ENCODE results near the gene SUMO3.

Gene SUMO3

DNA sequence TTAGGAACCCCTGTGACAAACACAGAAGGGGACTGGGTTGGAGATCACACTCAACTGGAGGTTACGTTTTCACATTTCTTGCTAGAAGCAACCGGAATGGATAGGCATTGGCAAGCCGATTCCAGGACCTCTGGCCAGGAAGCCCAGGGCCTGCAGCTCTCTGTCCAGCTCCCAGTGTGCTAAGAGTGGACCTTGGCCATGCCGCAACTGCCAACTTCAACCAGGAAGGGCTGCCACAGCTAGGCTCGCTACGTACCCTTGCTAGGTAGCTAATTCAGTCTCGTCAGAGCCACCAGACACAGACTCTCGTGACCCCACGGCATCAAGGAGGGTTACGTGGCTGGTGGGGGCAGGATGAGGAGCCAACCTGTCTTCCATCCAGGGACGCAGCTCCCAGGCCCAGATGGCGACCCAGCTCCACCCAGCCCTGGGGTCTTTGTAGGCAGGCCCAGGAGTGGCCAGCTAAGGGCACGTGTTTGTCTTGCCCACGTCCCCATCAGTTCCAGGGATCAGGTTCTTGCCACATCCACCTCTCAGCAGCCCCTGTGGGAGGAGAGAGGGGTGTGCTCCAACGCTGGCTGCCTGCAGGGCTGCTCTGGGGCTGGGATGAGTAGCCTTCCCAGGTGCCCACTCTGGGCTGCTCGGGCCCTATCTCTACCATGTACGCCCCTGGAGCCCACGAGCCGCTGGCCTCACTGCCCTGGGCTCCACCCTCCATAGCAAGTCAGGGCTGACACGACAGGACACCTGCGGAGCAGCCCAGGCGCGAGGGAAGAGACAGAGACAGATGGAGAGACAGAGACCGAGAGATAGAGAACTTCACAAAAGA lies 55.4 kb downstream of the SUMO3 start:
- DNase-seq (ENCODE audit: extremely low read depth in 1 of 2, low read depth in 1 of 2) = no peak

DNA sequence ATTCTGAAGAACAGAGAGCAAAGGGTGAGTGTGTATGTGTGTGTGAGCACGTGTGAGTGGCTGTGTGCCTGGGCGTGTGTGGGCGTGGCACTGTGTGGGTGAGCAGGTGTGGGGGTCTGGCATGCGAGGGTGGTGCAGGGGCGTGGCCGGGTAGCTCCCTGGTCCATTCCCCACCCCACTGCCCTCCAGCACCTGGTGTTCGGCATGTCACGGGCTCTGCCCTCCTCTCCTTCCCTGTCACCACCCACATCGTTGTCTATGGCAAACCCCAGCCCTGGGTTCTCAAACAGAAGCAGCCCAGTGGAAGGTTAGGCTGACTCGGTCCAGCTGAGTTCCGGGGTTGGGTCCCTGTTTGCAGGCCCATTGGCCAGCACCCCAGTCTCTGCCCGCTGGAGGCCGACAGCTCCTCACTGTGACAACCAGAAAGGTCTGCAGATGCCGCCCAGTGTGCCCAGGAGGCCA lies 56.1 kb downstream of the SUMO3 start:
- DNase-seq (ENCODE audit: extremely low read depth in 1 of 2, low read depth in 1 of 2) = no peak

DNA sequence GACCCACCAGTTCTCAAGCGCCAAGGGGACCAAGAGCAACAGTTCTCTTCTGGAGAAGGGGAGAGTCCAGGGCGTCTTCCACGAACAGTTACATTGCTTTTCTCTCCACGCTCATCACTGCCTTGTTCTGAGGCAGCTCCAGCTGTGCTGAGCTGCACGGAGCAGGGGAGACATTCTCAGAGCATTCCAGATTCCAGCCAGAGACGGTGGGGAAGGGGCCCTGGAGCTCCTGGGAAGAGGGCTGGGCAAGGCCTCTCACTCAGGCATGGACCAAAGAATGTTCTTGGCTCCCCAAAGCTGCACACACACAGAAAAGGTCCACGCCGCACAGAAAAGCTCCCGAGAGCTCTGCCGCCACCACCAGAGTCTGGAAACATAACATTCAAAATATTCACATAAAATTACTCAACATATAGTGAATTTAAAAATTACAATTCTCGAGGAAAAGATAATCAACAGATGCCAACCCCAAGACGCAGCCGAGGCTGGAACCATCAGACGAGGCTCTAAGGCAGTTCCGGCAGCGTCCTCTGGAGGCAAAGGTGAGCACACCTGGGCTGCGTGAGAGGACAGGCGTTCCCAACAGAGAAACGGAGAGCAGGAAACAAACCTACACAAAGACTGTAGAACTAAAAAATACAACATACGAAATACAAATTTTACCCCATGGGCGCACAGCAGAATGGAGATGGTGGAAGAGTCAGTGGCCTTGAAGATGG lies 56.7 kb downstream of the SUMO3 start:
- DNase-seq (ENCODE audit: extremely low read depth in 1 of 2, low read depth in 1 of 2) = no peak

DNA sequence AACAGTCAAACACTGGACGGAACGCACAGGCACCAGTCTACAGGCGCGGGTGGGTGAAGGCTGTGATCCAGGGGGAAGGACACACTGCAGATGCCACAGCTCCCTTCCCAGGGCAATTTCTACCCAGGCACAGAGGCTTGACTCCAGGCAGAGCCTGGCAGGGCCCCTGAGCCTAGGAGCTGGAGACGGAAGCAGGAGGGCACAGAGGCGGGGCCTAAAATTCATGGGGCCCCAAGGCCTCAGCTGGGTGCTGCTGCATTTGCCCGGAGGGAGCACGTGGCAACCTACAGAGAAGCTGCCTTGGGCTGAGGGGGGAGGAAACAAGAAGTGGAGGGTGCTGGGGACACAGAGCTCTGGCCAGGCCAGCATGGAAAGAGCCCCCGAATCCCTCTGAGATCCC lies 57.5 kb downstream of the SUMO3 start:
- DNase-seq (ENCODE audit: extremely low read depth in 1 of 2, low read depth in 1 of 2) = no peak

DNA sequence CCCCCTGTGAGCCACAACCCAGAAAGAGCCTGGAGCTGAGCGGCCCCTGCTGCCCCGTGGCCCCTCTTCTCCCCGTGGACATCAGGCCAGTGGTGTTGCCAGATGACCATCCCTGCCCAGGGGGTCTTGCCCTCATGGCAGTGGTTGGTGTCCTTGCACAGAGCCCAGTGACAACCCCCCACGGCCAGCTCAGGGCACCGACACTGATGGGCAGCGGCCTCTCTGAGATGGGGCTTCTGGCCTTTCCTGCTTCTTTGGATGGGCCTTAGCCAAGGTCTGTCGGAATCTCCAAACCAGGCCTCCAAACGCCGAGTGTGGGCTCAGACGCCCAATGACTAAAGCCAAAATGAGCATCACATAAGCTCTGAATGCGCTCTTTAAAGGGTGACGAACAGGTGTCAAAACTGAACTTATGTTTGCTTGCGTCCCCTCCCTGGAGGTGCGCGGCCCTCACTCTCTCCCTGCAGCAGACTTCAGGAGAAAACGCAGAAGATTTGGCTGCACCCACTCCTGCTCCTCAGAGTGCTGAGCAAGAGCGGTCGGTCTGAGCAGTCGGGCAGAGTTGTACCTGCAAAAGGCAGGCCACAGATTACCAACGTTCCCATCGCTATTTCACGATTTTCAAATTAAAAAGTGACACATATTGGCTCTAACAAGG lies 58.1 kb downstream of the SUMO3 start:
- no peak for DNase-seq (ENCODE audit: extremely low read depth in 1 of 2, low read depth in 1 of 2)

DNA sequence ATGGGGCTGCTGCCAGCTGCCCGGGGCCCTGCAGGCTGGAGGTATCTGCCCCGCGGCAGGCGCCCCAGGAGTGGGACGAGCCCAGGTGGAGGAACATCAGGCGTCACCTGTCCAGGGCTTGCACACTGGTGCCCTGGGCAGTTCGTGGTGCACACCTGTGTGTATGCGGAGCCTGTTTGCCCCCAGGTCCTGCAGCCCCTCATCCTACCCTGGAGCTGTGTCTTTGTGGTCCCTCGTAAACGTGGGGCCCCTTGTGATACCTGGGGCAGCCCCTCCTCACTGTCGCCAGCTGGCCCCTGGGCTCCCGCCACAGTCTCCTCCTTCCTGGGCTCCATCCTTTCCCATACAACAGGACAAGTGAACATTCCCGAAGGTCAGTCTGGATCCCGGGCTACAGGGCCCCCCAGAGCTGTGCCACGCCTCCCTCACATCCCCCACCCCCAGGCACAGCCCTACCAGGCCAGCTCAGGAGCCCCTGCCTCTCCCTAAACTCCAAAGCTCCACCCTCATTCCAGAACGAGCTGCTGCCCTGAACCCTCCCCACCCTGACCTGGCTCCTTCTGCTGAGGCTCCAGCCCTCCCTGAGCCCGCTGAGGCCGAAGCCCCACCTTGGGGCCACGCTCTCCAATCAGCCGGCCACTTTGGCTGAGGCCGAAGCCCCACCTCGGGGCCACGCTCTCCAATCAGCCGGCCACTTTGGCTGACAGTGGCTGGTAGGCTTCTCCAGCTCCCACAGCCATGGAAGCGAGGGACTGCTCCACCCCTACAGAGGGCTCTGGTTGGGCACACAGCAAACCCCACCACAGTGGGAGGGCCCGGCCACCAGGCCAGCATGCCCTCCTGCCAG lies 58.9 kb downstream of the SUMO3 start:
- DNase-seq (ENCODE audit: extremely low read depth in 1 of 2, low read depth in 1 of 2) = no peak

DNA sequence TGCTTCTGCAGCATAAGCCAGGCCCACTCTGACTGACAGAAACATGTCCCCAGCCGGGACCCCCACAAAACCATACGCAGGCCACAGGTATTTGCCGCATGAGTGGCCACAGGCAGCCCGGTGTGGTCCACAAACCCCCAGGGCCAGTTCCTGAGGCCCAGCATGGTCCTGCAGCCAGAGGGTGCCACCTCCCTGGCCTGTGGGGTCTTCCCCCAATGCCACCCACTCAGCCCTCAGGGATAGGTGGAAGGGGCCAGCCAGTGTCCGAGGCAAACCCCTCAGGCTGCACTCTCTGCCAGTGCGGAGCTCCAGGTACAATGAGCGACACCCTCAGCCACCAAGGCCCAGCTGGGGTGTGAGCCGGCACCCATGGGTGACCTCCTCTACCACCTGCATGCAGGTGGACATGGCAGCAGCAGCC lies 59.7 kb downstream of the SUMO3 start:
- DNase-seq (ENCODE audit: extremely low read depth in 1 of 2, low read depth in 1 of 2) = no peak

DNA sequence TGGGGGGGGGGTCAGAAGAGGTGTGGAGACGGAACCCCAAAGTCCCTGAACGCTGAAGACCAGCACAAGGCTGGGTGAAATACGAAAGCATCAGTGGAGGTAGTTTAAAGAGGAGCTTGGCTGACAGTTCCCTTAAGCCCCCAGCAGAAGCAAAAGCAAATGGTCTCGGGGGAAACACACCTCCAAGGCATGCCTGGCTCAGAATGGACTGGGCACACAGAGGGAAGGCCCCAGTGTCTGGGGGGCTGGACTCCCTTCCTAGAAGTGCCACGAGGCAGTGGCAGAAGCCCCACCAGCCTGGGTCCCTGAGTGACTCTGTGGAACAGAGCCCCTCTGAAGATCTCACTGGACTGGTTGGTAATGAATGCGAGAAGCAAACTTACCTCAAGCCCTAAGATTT lies 60.1 kb downstream of the SUMO3 start:
- DNase-seq (ENCODE audit: extremely low read depth in 1 of 2, low read depth in 1 of 2) = no peak

DNA sequence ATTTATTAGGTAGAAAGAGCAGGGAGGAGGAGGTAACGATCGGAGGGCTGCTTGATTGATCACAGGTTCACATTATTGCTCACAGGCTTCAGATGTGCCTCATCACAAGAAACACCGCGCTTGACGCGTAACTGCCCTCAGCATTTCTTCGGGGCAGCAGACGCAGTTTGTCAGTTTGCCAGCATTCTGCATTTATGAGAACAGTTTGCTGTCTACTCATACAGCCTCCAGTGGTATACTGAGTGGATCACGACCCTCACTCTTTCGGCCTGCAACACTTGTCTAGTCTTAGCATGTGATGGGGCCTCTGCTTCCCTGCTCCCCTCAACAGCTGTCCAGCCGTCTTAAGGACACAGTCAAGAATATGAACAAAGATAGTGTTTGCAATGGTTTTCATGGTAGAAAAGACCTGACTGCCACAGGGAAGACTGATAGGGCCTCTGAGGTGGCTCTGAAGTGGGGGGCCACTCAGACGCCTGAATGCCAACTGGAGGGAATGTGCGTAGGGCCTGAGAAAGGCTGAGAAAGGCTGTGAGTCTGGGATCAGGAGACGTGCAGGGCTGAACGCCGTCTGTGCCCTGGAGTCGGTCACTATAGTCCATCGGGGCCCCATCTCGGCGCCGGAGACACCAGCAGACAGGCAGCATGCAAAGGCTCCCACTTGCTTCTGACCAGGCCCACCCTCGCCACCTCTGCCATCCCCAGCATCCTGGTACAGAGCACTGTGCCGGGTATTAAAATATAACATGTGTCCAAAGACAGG lies 61.3 kb downstream of the SUMO3 start:
- no peak for DNase-seq (ENCODE audit: extremely low read depth in 1 of 2, low read depth in 1 of 2)
